ENCODE results near the gene ZFR. TPM values are rescaled to one million over a fixed set of nuclear protein-coding genes. Genes with fewer than 3 reads are reported as not detected.

The ZFR gene
- total RNA-seq, 1 experiment from 2014 or later, result 109 TPM

- BruUV-seq (replicated peaks), result no TSS peak
- no peak for TF ChIP-seq CTCF (IDR thresholded peaks at IDR 0.05; ENCODE audit: unreplicated experiment)
- peaks cover 79% of the 10 kb centered on the region for H3K36me3 Mint-ChIP-seq (ENCODE audit: insufficient read depth, unreplicated experiment)
- no peak for DNase-seq (ENCODE audit: unreplicated experiment)
- CTCF ChIA-PET, result no interaction called here
- POLR2A ChIA-PET, result interaction anchor here (0.5 kb wide), 1 partner anchor 16 kb away, joined by 4 read pairs; no protein-coding TSS in a partner anchor
- H3K4me1 Mint-ChIP-seq (ENCODE audit: insufficient read depth, unreplicated experiment), result no peaks in the 10 kb centered on the region
- H3K27ac Mint-ChIP-seq (ENCODE audit: low read depth, unreplicated experiment), result no peak overlapping the region
- intact Hi-C loops (cut with micrococcal nuclease), result no loop called here
- no peaks in the 10 kb centered on the region for H3K9me3 Mint-ChIP-seq (ENCODE audit: unreplicated experiment)
- no peak overlapping the region for H3K4me3 Mint-ChIP-seq (ENCODE audit: unreplicated experiment)
- no peaks in the 10 kb centered on the region for H3K27me3 Mint-ChIP-seq (ENCODE audit: insufficient read depth, unreplicated experiment)
These were observed 83.6 kb downstream of the ZFR start for GRCh38 chr5:32360906-32361305.

GRCh38 chr5:32358611-32359010 is 85.9 kb downstream of the ZFR start:
- Mint-ChIP-seq H3K36me3 (ENCODE audit: insufficient read depth, unreplicated experiment) (peaks cover 85% of the 10 kb centered on the region), H3K9me3 (ENCODE audit: unreplicated experiment) (no peaks in the 10 kb centered on the region), H3K4me1 (ENCODE audit: insufficient read depth, unreplicated experiment) (no peaks in the 10 kb centered on the region), H3K27me3 (ENCODE audit: insufficient read depth, unreplicated experiment) (no peaks in the 10 kb centered on the region), H3K27ac (ENCODE audit: low read depth, unreplicated experiment) (no peak overlapping the region), H3K4me3 (ENCODE audit: unreplicated experiment) (no peak overlapping the region)
- no peak for TF ChIP-seq CTCF (IDR thresholded peaks at IDR 0.05; ENCODE audit: unreplicated experiment)
- no TSS peak for BruUV-seq (replicated peaks)
- intact Hi-C loops (cut with micrococcal nuclease), result no loop called here
- no peak for DNase-seq (ENCODE audit: unreplicated experiment)
- ChIA-PET POLR2A (no interaction called here), CTCF (no interaction called here)

GRCh38 chr5:32357658-32358057 is 86.9 kb downstream of the ZFR start:
- no peaks in the 10 kb centered on the region for H3K27me3 Mint-ChIP-seq (ENCODE audit: insufficient read depth, unreplicated experiment)
- DNase-seq (ENCODE audit: unreplicated experiment), result no peak
- BruUV-seq (replicated peaks), result no TSS peak
- H3K27ac Mint-ChIP-seq (ENCODE audit: low read depth, unreplicated experiment), result no peak overlapping the region
- POLR2A ChIA-PET, result no interaction called here
- H3K4me3 Mint-ChIP-seq (ENCODE audit: unreplicated experiment), result no peak overlapping the region
- peaks cover 87% of the 10 kb centered on the region for H3K36me3 Mint-ChIP-seq (ENCODE audit: insufficient read depth, unreplicated experiment)
- intact Hi-C loops (cut with micrococcal nuclease), result no loop called here
- H3K9me3 Mint-ChIP-seq (ENCODE audit: unreplicated experiment), result no peaks in the 10 kb centered on the region
- TF ChIP-seq CTCF (IDR thresholded peaks at IDR 0.05; ENCODE audit: unreplicated experiment), result no peak
- CTCF ChIA-PET, result no interaction called here
- H3K4me1 Mint-ChIP-seq (ENCODE audit: insufficient read depth, unreplicated experiment), result no peaks in the 10 kb centered on the region

GRCh38 chr5:32355686-32356085 is 88.9 kb downstream of the ZFR start:
- no peak for DNase-seq (ENCODE audit: unreplicated experiment)
- no peaks in the 10 kb centered on the region for H3K9me3 Mint-ChIP-seq (ENCODE audit: unreplicated experiment)
- H3K4me3 Mint-ChIP-seq (ENCODE audit: unreplicated experiment), result no peak overlapping the region
- POLR2A ChIA-PET, result interaction anchor here (0.6 to 0.9 kb wide), 3 partner anchors 9 to 108 kb away, joined by 3 to 4 read pairs (median 3); no protein-coding TSS in a partner anchor
- BruUV-seq (replicated peaks), result no TSS peak
- H3K36me3 Mint-ChIP-seq (ENCODE audit: insufficient read depth, unreplicated experiment), result peaks cover 75% of the 10 kb centered on the region
- intact Hi-C loops (cut with micrococcal nuclease), result no loop called here
- H3K27me3 Mint-ChIP-seq (ENCODE audit: insufficient read depth, unreplicated experiment), result no peaks in the 10 kb centered on the region
- TF ChIP-seq CTCF (IDR thresholded peaks at IDR 0.05; ENCODE audit: unreplicated experiment), result no peak
- CTCF ChIA-PET, result interaction anchor here (0.6 to 0.7 kb wide), 2 partner anchors 53 to 258 kb away, joined by 3 to 4 read pairs; no protein-coding TSS in a partner anchor
- no peaks in the 10 kb centered on the region for H3K4me1 Mint-ChIP-seq (ENCODE audit: insufficient read depth, unreplicated experiment)
- H3K27ac Mint-ChIP-seq (ENCODE audit: low read depth, unreplicated experiment), result no peak overlapping the region

Measured in MCF 10A (cell line).